Thoracic aorta (tissue), 2 donors: ENCODE results near the gene HSPA12A. TPM values are rescaled to one million over a fixed set of nuclear protein-coding genes. Genes with fewer than 3 reads are reported as not detected.

Experiments used
- ATAC-seq: fragments of 150-250 bp; one replicate; pipeline ENCODE4 v1.8.0; 2017; ENCODE audit warnings: low read depth; ENCODE audit not compliant: insufficient number of reproducible peaks, low FRiP score
- DNase-seq: peaks from one replicate; pipeline ENCODE4 v3.0.0-alpha.2; 2020; ENCODE audit warnings: low spot score
- H3K27ac ChIP-seq, 2 donors: fragments of 200-600 bp; sonication (generic); 1 replicate in 1 of 2; 2 replicates in 1 of 2; pipeline ENCODE4 v1.5.1; 2016; ENCODE audit warnings: mild to moderate bottlenecking in 2 of 2, moderate library complexity in 2 of 2
- H3K27me3 ChIP-seq: fragments of 200-600 bp; sonication (generic); replicated peaks from 2 replicates; pipeline ENCODE4 v1.6.0; 2016; ENCODE audit warnings: mild to moderate bottlenecking; ENCODE audit not compliant: insufficient read depth
- H3K36me3 ChIP-seq: fragments of 200-600 bp; sonication (generic); one replicate; pipeline ENCODE4 v1.5.1; 2016
- H3K4me1 ChIP-seq, 2 donors: fragments of 200-600 bp; sonication (generic); 1 replicate in 1 of 2; 2 replicates in 1 of 2; pipeline versions ENCODE4 v1.5.1 to v1.6.0; 2016; ENCODE audit warnings: low read depth in 2 of 2, mild to moderate bottlenecking in 1 of 2; ENCODE audit not compliant: control insufficient read depth in 1 of 2
- H3K4me3 ChIP-seq: fragments of 200-600 bp; sonication (generic); 2 replicates; pipeline ENCODE4 v1.5.1; 2016; ENCODE audit warnings: mild to moderate bottlenecking
- H3K9me3 ChIP-seq: fragments of 200-600 bp; sonication (generic); 2 replicates; pipeline ENCODE4 v1.5.1; 2016
- CTCF ChIP-seq: fragments of 200-600 bp; sonication (generic); IDR thresholded peaks from one replicate; pipeline ENCODE4 v1.5.1; 2019; ENCODE audit warnings: antibody characterized with exemption
- total RNA-seq, 2 donors: library from RNA; depleted of rRNA; stranded (reverse); fragments of >200 nt; gene quantifications; one replicate each; pipeline versions ENCODE4 v1.1.0 to v1.2.3, GENCODE V29; 2016

Gene HSPA12A
- total RNA-seq, 2 donors from 2014 or later = 10.2 to 13.6 TPM

- H3K4me1 ChIP-seq = no peaks in the 10 kb centered on the region
- no peaks in the 10 kb centered on the region for H3K36me3 ChIP-seq
- TF ChIP-seq CTCF = no peak
- H3K4me3 ChIP-seq = no peak overlapping the region
- no peaks in the 10 kb centered on the region for H3K27me3 ChIP-seq
- DNase-seq (no peak), ATAC-seq (no peak)
- no peaks in the 10 kb centered on the region for H3K9me3 ChIP-seq
- no peak overlapping the region for H3K27ac ChIP-seq
Measured at GRCh38 chr10:116769368-116769767, 27.0 kb upstream of the HSPA12A start.

GRCh38 chr10:116768786-116769185 is 26.4 kb upstream of the HSPA12A start:
- ATAC-seq (no peak), DNase-seq (no peak)
- TF ChIP-seq CTCF = no peak
- H3K4me1 ChIP-seq = no peaks in the 10 kb centered on the region
- no peak overlapping the region for H3K27ac ChIP-seq
- no peaks in the 10 kb centered on the region for H3K36me3 ChIP-seq
- H3K9me3 ChIP-seq = no peaks in the 10 kb centered on the region
- no peak overlapping the region for H3K4me3 ChIP-seq
- H3K27me3 ChIP-seq = no peaks in the 10 kb centered on the region

GRCh38 chr10:116766837-116767634 is 24.7 kb upstream of the HSPA12A start:
- H3K4me1 ChIP-seq = no peaks in the 10 kb centered on the region
- H3K27ac ChIP-seq = no peak overlapping the region
- no peaks in the 10 kb centered on the region for H3K9me3 ChIP-seq
- H3K27me3 ChIP-seq = no peaks in the 10 kb centered on the region
- no peak overlapping the region for H3K4me3 ChIP-seq
- DNase-seq (no peak), ATAC-seq (no peak)
- no peaks in the 10 kb centered on the region for H3K36me3 ChIP-seq
- TF ChIP-seq CTCF = no peak

GRCh38 chr10:116766241-116766827 is 24.0 kb upstream of the HSPA12A start:
- H3K27ac ChIP-seq = no peak overlapping the region
- DNase-seq (no peak), ATAC-seq (no peak)
- H3K36me3 ChIP-seq = no peaks in the 10 kb centered on the region
- H3K4me3 ChIP-seq = no peak overlapping the region
- H3K9me3 ChIP-seq = no peaks in the 10 kb centered on the region
- TF ChIP-seq CTCF = no peak
- H3K27me3 ChIP-seq = no peaks in the 10 kb centered on the region
- no peaks in the 10 kb centered on the region for H3K4me1 ChIP-seq

- no peaks in the 10 kb centered on the region for H3K27me3 ChIP-seq
- no peak overlapping the region for H3K27ac ChIP-seq
- no peak for DNase-seq
- no peaks in the 10 kb centered on the region for H3K36me3 ChIP-seq
- H3K4me1 ChIP-seq = no peaks in the 10 kb centered on the region
- H3K4me3 ChIP-seq = no peak overlapping the region
- ATAC-seq = no peak
- no peak for TF ChIP-seq CTCF
- no peaks in the 10 kb centered on the region for H3K9me3 ChIP-seq
Measured at GRCh38 chr10:116765648-116766081, 23.3 kb upstream of the HSPA12A start.
